Stimulated activated naive CD8-positive, alpha-beta T cell treated with anti-CD3 and anti-CD28 coated beads, Interleukin-15, Interleukin-2, amounts not matched to agents 100 ng/mL and 50 ng/mL, for 24 hours (primary cell): ENCODE data around the gene PLXNB1.
"Not testable (repeated sequence)": the region's sequence is repeated elsewhere in the genome, so short reads cannot be mapped to it uniquely, and the experiment has no call there.

Experiments
- H3K27ac Mint-ChIP-seq: one replicate; pipeline ENCODE4 v1.8.0; 2021; ENCODE audit warnings: mild to moderate bottlenecking, mixed read lengths
- H3K27me3 Mint-ChIP-seq: one replicate; pipeline ENCODE4 v1.8.0; 2021; ENCODE audit warnings: mixed read lengths
- H3K36me3 Mint-ChIP-seq: one replicate; pipeline ENCODE4 v1.8.0; 2021; ENCODE audit warnings: low read depth, mixed read lengths
- H3K4me1 Mint-ChIP-seq: one replicate; pipeline ENCODE4 v1.8.0; 2021; ENCODE audit warnings: low read depth, mixed read lengths
- H3K4me3 Mint-ChIP-seq: one replicate; pipeline ENCODE4 v1.8.0; 2021; ENCODE audit warnings: mild to moderate bottlenecking, mixed read lengths
- H3K9me3 Mint-ChIP-seq: one replicate; pipeline ENCODE4 v1.8.0; 2021; ENCODE audit warnings: mixed read lengths

PLXNB1 gene, protein sequence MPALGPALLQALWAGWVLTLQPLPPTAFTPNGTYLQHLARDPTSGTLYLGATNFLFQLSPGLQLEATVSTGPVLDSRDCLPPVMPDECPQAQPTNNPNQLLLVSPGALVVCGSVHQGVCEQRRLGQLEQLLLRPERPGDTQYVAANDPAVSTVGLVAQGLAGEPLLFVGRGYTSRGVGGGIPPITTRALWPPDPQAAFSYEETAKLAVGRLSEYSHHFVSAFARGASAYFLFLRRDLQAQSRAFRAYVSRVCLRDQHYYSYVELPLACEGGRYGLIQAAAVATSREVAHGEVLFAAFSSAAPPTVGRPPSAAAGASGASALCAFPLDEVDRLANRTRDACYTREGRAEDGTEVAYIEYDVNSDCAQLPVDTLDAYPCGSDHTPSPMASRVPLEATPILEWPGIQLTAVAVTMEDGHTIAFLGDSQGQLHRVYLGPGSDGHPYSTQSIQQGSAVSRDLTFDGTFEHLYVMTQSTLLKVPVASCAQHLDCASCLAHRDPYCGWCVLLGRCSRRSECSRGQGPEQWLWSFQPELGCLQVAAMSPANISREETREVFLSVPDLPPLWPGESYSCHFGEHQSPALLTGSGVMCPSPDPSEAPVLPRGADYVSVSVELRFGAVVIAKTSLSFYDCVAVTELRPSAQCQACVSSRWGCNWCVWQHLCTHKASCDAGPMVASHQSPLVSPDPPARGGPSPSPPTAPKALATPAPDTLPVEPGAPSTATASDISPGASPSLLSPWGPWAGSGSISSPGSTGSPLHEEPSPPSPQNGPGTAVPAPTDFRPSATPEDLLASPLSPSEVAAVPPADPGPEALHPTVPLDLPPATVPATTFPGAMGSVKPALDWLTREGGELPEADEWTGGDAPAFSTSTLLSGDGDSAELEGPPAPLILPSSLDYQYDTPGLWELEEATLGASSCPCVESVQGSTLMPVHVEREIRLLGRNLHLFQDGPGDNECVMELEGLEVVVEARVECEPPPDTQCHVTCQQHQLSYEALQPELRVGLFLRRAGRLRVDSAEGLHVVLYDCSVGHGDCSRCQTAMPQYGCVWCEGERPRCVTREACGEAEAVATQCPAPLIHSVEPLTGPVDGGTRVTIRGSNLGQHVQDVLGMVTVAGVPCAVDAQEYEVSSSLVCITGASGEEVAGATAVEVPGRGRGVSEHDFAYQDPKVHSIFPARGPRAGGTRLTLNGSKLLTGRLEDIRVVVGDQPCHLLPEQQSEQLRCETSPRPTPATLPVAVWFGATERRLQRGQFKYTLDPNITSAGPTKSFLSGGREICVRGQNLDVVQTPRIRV (N-terminal part only)

DNA sequence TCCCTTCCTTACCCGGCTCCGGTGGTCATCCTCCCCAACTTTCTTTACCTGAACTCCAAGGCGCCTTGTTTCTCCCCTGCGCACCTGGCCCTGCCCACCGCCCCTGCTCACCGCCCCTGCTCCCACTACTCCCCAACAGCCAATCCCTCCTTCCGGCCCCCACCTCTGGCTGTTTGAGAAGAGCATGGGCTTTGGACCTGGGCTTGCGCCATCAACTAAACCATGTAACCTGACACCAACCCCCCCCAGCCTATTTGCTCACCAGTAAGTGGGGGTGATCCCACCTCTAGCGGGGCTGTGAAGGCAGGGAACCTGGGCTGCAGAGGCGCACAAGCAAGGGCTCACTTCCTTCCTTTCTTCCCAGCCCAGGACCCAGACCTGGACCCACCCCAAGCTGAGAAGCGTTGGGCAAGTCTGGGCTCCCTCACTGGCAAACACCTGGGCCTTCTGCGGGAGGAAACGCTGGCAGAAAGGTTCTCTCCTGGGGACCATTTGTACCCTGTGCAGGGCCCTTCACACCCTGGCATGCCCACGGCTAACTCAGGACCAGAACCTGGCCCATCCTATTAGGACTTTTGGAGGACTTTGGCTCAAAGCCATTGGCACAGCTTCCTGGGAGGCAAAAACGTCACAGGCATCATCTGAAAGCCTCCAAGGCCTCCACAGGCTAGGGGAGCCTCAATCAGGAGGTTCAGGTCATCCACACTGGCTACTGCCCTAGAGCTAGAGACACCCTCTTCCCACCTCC lies at the start of gene PLXNB1:
Gene PLXNB1 (minus strand): TSS at position 127 of the 748 bp plus-strand sequence. CDS start 5,475 bp downstream, outside the sequence.
- Mint-ChIP-seq H3K27me3 (peaks cover 8% of the 10 kb centered on the region), H3K27ac (peak within 1 kb of the TSS; percentile 36), H3K9me3 (no peaks in the 10 kb centered on the region), H3K36me3 (peaks cover 22% of the 10 kb centered on the region), H3K4me3 (peak within 1 kb of the TSS; percentile 73), H3K4me1 (peaks cover 5% of the 10 kb centered on the region)

DNA sequence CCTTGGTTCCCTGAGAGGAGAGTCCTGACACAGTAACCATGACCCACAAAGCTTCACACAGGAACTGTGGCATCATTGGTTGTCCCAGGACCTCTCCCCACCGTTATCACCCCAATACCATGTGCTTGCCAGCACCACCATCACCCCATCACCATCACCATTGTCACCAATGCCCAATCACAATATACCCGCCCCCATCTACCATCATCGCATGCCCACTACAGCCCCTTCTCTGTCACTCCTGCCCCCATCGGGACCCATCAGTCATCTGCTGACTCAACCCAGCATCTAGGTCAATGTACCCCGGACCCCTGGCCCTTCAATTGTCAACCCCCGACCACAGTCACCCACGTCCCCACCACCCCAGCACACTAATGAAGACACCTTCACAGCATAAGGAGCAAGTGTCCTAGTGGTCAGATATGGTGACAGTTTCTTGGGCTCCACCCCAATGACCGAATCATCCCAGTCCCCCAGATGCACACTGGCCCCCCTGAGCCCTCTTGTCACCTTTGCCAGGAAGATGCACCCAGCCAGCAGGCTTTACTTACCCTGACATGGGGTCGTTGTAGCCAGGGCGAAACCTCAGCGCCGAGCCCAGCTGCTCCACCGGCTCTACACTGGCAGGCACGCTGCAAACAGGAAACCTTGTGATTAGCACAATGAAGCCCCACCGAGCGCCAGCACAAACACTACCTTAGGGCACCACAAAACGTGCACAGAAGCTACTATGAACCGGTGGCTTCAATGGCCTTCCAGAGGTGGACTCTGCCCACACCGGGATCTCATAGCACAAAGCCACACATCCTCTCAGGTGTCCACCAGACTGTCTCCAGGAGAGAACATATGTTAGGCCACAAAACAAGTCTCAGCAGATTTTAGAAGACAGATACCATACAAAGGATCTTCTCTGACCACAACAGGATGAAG lies 49.0 kb upstream of the PLXNB1 start:
- H3K9me3 Mint-ChIP-seq: no peaks in the 10 kb centered on the region
- H3K27ac Mint-ChIP-seq: peak overlapping the region; percentile 95
- peaks cover 44% of the 10 kb centered on the region for H3K4me1 Mint-ChIP-seq
- H3K4me3 Mint-ChIP-seq: peak overlapping the region; percentile 77
- peaks cover 4% of the 10 kb centered on the region for H3K36me3 Mint-ChIP-seq
- no peaks in the 10 kb centered on the region for H3K27me3 Mint-ChIP-seq

DNA sequence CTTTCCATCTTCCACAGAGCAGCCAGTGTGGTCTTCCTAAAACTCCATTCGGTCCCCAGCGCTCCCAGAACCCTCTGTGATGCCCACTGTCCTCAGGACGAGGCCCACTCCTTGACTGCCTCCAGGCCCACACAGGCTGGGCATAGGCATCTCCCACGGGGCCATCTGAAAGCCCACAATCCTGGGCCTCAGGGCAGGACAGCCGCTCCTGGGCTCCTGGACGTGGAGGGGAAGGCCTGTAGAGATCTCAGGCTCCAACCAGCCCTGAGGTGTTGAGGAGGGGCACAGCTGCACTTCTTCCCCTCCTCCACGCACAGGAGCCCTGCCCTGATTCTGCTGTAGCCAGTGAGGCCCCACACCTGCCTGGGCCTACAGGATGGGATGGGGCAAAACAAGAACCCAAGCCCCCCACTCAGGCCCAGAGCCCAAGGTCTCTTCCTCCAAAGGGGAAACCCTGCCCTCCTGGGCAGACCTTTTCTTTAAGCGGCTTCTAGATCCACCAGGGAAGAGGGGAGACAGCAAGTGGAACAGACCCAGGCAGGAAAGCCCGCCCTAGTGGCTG lies 48.2 kb upstream of the PLXNB1 start:
- H3K4me3 Mint-ChIP-seq: peak overlapping the region; percentile 77
- peaks cover 4% of the 10 kb centered on the region for H3K36me3 Mint-ChIP-seq
- H3K27ac Mint-ChIP-seq: peak overlapping the region; percentile 95
- no peaks in the 10 kb centered on the region for H3K27me3 Mint-ChIP-seq
- H3K9me3 Mint-ChIP-seq: no peaks in the 10 kb centered on the region
- peaks cover 52% of the 10 kb centered on the region for H3K4me1 Mint-ChIP-seq

DNA sequence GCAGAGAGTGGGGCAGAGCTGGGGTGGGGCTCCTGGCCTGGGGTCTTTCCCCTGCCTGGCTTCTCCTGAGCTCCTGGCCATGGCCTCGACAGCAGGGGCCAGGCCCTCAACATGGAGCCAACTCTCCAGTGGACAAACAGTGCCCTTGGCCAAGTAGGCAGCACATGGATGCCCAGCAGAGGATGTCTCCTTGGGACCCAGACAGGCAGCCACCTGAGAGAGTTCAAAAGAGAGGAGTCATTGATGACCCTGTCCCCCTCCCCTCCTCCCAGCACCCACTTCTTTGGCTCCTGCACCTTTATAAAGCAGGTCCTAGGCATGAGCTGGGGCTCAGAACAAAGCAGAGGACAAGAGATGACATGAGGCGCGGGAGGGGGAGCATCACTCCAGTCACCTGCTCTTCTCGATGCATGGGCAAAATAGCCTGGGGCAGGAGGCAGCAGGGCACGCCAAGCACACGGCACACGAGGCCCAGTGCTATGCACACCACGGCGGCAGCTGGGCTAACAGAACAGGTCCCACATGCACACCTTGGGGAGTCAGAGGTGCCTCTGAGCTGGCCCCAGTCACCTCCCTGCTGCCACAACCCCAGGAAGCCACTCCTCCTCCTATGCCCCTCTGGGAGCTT lies 46.7 kb upstream of the PLXNB1 start:
- Mint-ChIP-seq H3K9me3 (no peaks in the 10 kb centered on the region), H3K27me3 (no peaks in the 10 kb centered on the region), H3K4me1 (peaks cover 57% of the 10 kb centered on the region), H3K36me3 (peaks cover 4% of the 10 kb centered on the region), H3K27ac (no peak overlapping the region), H3K4me3 (no peak overlapping the region)

DNA sequence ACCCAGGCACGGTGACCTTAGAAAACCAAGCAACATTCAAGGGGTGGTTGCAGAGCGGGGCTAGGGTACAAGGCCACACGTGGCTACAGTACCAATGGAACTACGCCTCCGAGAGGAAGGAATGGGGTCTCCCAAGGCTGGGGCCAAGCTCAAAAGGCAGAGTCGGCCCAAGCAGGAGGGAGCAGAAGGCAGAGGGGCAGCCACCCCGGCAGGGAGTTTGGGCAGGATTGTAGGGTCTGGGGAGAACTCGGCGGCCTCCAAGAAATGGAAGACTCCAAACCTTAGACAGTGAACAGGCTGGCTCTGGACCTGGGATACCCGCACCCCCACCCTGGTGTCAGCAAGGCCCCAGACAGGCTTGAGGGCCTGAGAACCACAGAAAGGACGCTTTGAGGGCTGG lies 45.3 kb upstream of the PLXNB1 start:
- Mint-ChIP-seq H3K27me3 (no peaks in the 10 kb centered on the region), H3K27ac (no peak overlapping the region), H3K4me1 (peaks cover 61% of the 10 kb centered on the region), H3K4me3 (no peak overlapping the region), H3K36me3 (peaks cover 2% of the 10 kb centered on the region), H3K9me3 (no peaks in the 10 kb centered on the region)

DNA sequence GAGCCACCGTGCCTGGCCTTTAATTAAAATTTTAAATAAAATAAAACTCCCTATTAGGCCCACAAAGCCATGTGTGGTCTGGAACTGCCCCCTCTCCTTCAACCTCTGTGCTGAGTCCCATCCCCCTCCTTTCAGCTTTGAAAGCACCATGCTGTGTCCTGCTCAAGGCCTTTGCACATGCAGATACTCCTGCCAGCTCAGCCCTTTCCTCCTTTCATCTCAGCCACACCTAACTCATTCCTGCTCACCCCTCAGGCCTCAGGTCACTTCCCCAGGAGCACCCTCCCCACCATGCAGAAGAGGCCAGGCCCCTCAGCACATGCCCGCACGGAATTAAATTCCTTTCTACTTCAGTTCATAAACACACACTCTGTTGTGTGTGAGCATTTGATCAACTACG lies 44.7 kb upstream of the PLXNB1 start:
- Mint-ChIP-seq H3K27me3 (no peaks in the 10 kb centered on the region), H3K4me3 (no peak overlapping the region), H3K4me1 (peaks cover 64% of the 10 kb centered on the region), H3K36me3 (peaks cover 4% of the 10 kb centered on the region), H3K27ac (peak overlapping the region; percentile 80), H3K9me3 (no peaks in the 10 kb centered on the region)

DNA sequence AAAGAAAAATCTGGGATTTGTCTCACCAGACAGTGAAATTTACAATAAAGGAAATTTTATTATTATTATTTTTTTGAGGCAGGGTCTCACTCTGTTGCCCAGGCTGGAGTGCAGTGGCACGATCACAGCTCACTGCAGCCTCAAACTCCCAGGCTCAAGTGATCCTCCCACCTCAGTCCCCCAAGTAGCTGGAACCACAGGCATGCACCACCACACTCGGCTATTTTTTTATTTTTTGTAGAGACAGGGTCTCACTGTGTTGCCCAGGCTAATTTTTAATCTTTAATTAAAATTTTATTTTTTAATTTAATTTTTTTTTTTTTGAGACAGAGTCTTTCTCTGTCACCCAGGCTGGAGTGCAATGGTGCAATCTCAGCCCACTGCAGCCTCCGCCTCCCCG lies 44.1 kb upstream of the PLXNB1 start:
- peaks cover 64% of the 10 kb centered on the region for H3K4me1 Mint-ChIP-seq
- peak overlapping the region; percentile 88 for H3K27ac Mint-ChIP-seq
- not testable (repeated sequence) for H3K4me3 Mint-ChIP-seq, H3K9me3 Mint-ChIP-seq, H3K36me3 Mint-ChIP-seq, H3K27me3 Mint-ChIP-seq

DNA sequence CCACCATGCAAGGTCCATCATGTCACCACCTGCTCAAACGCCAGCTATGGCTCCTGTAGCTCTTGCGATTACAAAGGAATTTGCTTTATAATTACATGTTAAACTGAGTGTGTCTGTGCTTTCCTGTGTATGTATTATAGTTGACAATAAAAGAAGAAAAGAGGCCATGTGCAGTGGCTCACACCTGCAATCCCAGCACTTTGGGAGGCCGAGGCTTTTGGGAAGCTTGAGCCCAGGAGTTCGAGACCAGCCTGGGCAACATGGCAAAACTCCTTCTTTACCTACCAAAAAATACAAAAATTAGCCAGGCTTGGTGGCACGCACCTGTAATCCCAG lies 43.7 kb upstream of the PLXNB1 start:
- Mint-ChIP-seq H3K9me3 (no peaks in the 10 kb centered on the region), H3K4me1 (peaks cover 64% of the 10 kb centered on the region), H3K36me3 (peaks cover 14% of the 10 kb centered on the region), H3K27ac (peak overlapping the region; percentile 88), H3K27me3 (no peaks in the 10 kb centered on the region), H3K4me3 (peak overlapping the region; percentile 82)

DNA sequence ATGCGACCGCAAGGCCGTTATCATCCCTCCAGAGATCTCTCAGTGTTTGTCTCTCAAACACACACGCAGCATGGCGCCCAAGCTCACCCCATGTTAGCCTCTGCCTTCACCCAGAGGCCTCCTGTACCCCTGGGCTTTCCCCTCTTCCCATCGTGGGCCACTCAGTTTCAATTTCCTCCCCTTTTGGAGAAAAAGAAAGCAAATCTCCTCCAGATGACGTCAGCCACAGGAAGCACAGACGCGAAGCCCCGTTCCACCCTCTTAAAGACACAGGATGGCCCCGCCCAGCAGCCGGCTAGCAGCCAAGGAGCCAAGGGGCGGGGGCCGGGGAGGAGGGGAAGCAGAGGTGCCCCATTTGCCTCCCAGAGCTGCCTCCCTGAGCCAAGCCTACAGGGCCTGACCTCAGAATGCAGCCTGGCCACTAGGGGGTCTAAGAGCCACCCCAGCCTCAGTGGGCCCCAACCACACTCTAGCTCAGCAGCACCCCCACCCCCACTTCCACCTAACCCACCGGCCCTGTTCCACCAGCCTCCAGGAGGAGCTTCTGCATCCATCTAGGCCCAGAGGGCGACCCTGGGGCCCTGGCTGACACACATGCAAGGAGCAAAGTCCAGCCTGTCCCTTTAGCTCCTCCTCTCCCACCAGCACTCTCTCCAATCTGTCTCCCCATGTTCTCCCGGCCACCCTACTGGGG lies 43.2 kb upstream of the PLXNB1 start:
- peaks cover 63% of the 10 kb centered on the region for H3K4me1 Mint-ChIP-seq
- peak overlapping the region; percentile 82 for H3K4me3 Mint-ChIP-seq
- H3K27me3 Mint-ChIP-seq: no peaks in the 10 kb centered on the region
- H3K27ac Mint-ChIP-seq: peak overlapping the region; percentile 88
- peaks cover 17% of the 10 kb centered on the region for H3K36me3 Mint-ChIP-seq
- H3K9me3 Mint-ChIP-seq: no peaks in the 10 kb centered on the region

DNA sequence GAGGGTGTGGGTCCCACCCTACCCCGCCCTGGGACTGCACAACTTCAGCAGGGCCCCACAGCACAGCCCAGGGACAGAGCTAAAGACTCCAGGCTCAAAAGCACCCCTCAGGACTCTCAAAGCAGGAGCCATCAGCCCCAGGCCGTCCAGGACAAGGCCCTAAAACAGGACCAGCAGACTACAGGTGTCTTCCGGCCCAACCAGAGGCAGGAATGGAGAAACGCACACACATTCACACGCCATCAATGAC lies 42.7 kb upstream of the PLXNB1 start:
- no peaks in the 10 kb centered on the region for H3K27me3 Mint-ChIP-seq
- H3K36me3 Mint-ChIP-seq: peaks cover 22% of the 10 kb centered on the region
- H3K9me3 Mint-ChIP-seq: no peaks in the 10 kb centered on the region
- peak overlapping the region; percentile 88 for H3K27ac Mint-ChIP-seq
- peak overlapping the region; percentile 82 for H3K4me3 Mint-ChIP-seq
- peaks cover 63% of the 10 kb centered on the region for H3K4me1 Mint-ChIP-seq

DNA sequence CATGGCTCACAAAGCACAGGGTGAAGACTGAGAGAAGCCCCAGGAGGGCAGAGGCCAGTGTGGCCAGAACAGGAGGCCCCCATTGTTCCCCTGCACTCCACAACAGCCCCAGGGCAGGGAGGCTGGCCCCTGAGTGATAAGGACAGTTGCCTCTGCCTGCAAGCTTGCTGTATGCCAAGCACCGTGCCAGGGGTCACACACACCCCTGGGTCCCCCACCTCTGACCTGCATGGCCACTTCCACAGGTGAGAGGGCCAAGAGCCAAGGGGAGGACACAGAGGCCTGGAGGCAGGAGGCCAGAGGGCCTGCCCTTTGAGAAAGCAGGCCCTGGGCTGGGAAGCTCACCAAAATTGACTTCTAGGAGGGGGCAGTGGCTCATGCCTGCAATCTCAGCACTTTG lies 40.4 kb upstream of the PLXNB1 start:
- Mint-ChIP-seq H3K36me3 (peaks cover 32% of the 10 kb centered on the region), H3K4me1 (peaks cover 70% of the 10 kb centered on the region), H3K27me3 (no peaks in the 10 kb centered on the region), H3K9me3 (no peaks in the 10 kb centered on the region), H3K27ac (peak overlapping the region; percentile 89), H3K4me3 (peak overlapping the region; percentile 59)

DNA sequence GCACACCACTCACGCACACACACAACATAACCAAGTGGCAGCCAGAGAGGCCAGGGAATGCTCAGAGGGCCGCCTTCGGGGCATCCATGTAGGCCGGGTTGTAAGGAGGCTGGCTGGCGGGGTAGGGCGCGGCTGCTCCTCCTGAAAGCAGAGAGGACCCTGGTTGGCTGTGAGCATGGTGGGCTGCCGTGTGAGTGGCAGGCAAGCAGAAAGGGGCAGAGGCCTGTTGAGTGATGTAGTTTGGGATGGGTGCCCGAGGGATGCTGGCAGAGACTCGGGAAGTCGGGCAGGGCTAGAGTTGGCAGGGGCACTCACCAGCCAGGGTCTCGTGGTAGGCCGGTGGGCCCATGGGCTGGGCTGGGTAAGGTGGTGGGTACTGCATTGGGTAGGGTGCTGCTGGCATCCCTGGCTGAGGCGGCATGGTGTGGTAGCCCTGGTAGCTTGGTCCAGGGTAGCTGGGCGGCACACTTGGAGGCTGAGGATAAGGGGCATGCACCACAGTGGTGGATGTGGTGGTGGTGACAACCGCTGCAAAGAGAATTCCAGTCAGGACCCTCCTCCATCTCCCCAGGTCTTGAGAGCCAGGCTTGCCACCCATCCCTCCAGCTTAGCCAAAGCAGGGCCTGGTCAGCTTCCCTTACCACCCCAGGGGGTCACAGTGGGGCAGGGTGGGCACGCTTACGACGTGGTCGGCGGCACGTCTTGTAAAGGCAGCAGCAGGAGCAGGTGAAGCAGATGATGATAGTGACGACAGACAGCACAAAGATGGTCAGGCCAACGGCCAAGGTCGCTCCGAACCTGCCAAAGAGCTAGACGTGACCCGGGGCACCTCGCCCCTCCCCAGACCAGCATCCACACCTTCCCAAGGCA lies 39.4 kb upstream of the PLXNB1 start:
- Mint-ChIP-seq H3K4me3 (peak overlapping the region; percentile 59), H3K27me3 (no peaks in the 10 kb centered on the region), H3K27ac (peak overlapping the region; percentile 89), H3K36me3 (peaks cover 32% of the 10 kb centered on the region), H3K9me3 (no peaks in the 10 kb centered on the region), H3K4me1 (peaks cover 68% of the 10 kb centered on the region)
